Activated CD4-positive, alpha-beta T cell treated with anti-CD3 and anti-CD28 coated beads for 1 hour (primary cell): ENCODE results near the gene MDP1.

ENCODE experiments used
- DNase-seq: peaks from one replicate; pipeline ENCODE4 v3.0.0-alpha.2; 2020

MDP1 gene

GRCh38 chr14:24197056-24197450 lies 18.8 kb downstream of the MDP1 start:
- DNase-seq: no peak

GRCh38 chr14:24196071-24197055 lies 19.5 kb downstream of the MDP1 start:
- no peak for DNase-seq

GRCh38 chr14:24195186-24196070 lies 20.4 kb downstream of the MDP1 start, which contains the start of gene TM9SF1:
Gene TM9SF1, minus strand, starts transcription at chr14:24195441. Its CDS starts 422 bp downstream, at chr14:24195019.
- peak; percentile 83 for DNase-seq

- DNase-seq: no peak
Observed at GRCh38 chr14:24194873-24195185, 21.0 kb downstream of the MDP1 start.

- no peak for DNase-seq
Observed at GRCh38 chr14:24194186-24194872, 21.5 kb downstream of the MDP1 start.

GRCh38 chr14:24192933-24193332 lies 22.9 kb downstream of the MDP1 start:
- DNase-seq: no peak

GRCh38 chr14:24190416-24190815 lies 25.4 kb downstream of the MDP1 start:
- no peak for DNase-seq

- no peak for DNase-seq
Observed at GRCh38 chr14:24189460-24189859, 26.4 kb downstream of the MDP1 start.

- no peak for DNase-seq
Observed at GRCh38 chr14:24189059-24189375, 26.8 kb downstream of the MDP1 start.

- peak; percentile 94 for DNase-seq
Observed at GRCh38 chr14:24188251-24189058, 27.4 kb downstream of the MDP1 start, which contains the start of gene IPO4. Gene IPO4, minus strand, starts transcription at chr14:24188816. Its CDS starts 29 bp downstream, at chr14:24188787.

- DNase-seq: no peak
Observed at GRCh38 chr14:24187539-24187915, 28.3 kb downstream of the MDP1 start.

- DNase-seq: no peak
Observed at GRCh38 chr14:24186831-24187538, 28.9 kb downstream of the MDP1 start.

- no peak for DNase-seq
Observed at GRCh38 chr14:24185741-24186140, 30.1 kb downstream of the MDP1 start.

GRCh38 chr14:24185026-24185425 lies 30.8 kb downstream of the MDP1 start:
- no peak for DNase-seq

- DNase-seq: no peak
Observed at GRCh38 chr14:24184104-24184970, 31.5 kb downstream of the MDP1 start.

GRCh38 chr14:24183014-24183481 lies 32.8 kb downstream of the MDP1 start:
- DNase-seq: no peak

- DNase-seq: no peak
Observed at GRCh38 chr14:24182110-24182882, 33.6 kb downstream of the MDP1 start.

- no peak for DNase-seq
Observed at GRCh38 chr14:24181371-24182077, 34.3 kb downstream of the MDP1 start.
